K562 (cell line): ENCODE data around the gene RNF224.

Experiments
- CTCF ChIP-seq, 3 experiments: IDR thresholded peaks in 2 of 3; conservative IDR thresholded peaks in 1 of 3; 2 replicates each; pipeline ENCODE4 v1.5.1; 2011 to 2012; ENCODE audit warnings: low read length in 3 of 3, mild to moderate bottlenecking in 3 of 3, control low read depth in 2 of 3, improper control_type of control experiment in 1 of 3, inconsistent platforms in 1 of 3, low read depth in 1 of 3, mixed read lengths in 1 of 3, moderate library complexity in 1 of 3; ENCODE audit not compliant: insufficient read depth in 2 of 3
- KDM1A ChIP-seq, 2 experiments: fragments of 450-650 bp; IDR thresholded peaks; 2 replicates each; pipeline ENCODE4 v1.6.1; 2016; ENCODE audit warnings: mild to moderate bottlenecking in 2 of 2
- PBX2 ChIP-seq, 2 experiments: IDR thresholded peaks in 1 of 2; conservative IDR thresholded peaks in 1 of 2; 2 replicates each; pipeline ENCODE4 v1.6.1; 2016; ENCODE audit warnings: low read depth in 2 of 2, mild to moderate bottlenecking in 1 of 2, missing compliant biosample characterization in 1 of 2, missing genetic modification characterization in 1 of 2, moderate library complexity in 1 of 2
- PHB2 ChIP-seq: fragments of 450-650 bp; IDR thresholded peaks from 2 replicates; pipeline ENCODE4 v1.6.1; 2017; ENCODE audit warnings: low read depth
- POLR2B ChIP-seq: fragments of 450-650 bp; IDR thresholded peaks from 2 replicates; pipeline ENCODE4 v1.6.1; 2018; ENCODE audit warnings: low read depth; ENCODE audit not compliant: partially characterized antibody
- RAD21 ChIP-seq, 2 experiments: fragments of 250-450 bp in 1 of 2; fragments of 450-650 bp in 1 of 2; sonication (Bioruptor Pico) in 1 of 2; formaldehyde crosslinking in 1 of 2; IDR thresholded peaks in 1 of 2; conservative IDR thresholded peaks in 1 of 2; 2 replicates each; pipeline versions ENCODE4 v1.4.0 to v1.8.0; 2020 to 2022; ENCODE audit warnings: mild to moderate bottlenecking in 2 of 2, moderate library complexity in 1 of 2
- ZNF445 ChIP-seq: fragments of 250-450 bp; sonication (Bioruptor Pico); IDR thresholded peaks from 2 replicates; pipeline ENCODE4 v1.4.0; 2020; ENCODE audit warnings: low read depth, mild to moderate bottlenecking, moderate library complexity

- TF ChIP-seq CTCF (IDR thresholded peaks at IDR 0.05 in 2 of 3, conservative IDR thresholded peaks at IDR 0.05 in 1 of 3; ENCODE audit: insufficient read depth in 2 of 3, low read depth in 1 of 3, low read length in 3 of 3): no peak
- no peak for TF ChIP-seq POLR2B
- TF ChIP-seq ZNF445: no peak
- TF ChIP-seq PBX2 (CRISPR knock-in tag; IDR thresholded peaks at IDR 0.05; ENCODE audit: low read depth): no peak
- no peak for TF ChIP-seq PBX2 (tag; conservative IDR thresholded peaks at IDR 0.05; ENCODE audit: low read depth)
- no peak for TF ChIP-seq RAD21 (CRISPR knock-in tag; conservative IDR thresholded peaks at IDR 0.05 in 1 of 2, IDR thresholded peaks at IDR 0.05 in 1 of 2)
- TF ChIP-seq PHB2: no peak
- no peak for TF ChIP-seq KDM1A (IDR thresholded peaks at IDR 0.05)
Measured at GRCh38 chr9:137265496-137266161, 38.3 kb downstream of the RNF224 start.
